ENCODE results near the gene CCND3.
"Not testable (repeated sequence)": the region's sequence is repeated elsewhere in the genome, so short reads cannot be mapped to it uniquely, and the experiment has no call there.

CCND3 gene

DNA sequence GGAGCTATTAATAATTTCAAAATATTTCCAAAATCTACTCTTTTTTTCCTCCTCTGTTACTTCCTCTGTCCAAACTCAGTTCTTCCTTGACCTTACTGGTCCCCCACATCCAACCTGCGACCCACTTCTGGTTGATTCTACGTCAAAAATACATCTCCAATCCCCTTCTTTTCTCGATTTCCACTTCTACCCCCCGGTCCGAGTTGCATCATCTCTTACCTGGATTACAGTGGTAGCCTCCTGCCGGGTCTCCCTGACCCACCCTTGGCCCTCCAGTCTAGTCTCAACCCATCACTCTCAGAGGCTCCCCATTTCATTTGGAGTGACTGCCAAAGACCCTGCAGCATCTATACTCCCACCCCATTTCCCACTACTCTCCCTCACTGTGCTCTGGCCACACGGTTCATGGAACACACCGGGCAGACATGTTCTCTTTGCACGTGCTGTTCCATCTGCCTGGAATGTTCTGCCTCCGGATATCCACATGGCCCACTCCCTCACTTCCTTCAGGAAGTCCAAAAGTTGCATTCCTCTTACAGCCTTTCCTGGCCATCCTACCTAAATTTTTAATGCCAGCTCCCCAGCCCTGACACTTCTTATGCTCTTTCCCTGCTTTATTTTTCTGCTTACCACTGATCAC is 6.1 kb upstream of the CCND3 start:
- DNase-seq (ENCODE audit: low read depth in 2 of 2), result no peak

DNA sequence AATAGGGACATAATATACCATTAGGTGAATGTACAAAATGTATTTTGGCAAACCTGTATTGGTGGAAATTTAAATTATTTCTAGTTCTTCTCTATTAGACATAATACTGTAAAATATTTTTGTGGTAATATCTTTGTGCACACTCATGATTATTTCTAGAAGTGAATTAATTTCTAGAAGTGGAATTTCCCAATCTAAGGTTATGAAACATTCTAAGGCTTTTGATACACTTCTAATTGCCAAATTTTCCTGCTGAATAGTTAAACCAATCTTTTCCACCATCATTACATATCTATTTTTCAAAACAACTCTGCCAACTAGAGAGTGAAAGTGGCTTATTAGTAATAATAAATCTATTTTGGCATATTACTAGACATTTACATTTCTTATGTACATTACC is 1.8 kb upstream of the CCND3 start:
- no peak for DNase-seq (ENCODE audit: low read depth in 2 of 2)

DNA sequence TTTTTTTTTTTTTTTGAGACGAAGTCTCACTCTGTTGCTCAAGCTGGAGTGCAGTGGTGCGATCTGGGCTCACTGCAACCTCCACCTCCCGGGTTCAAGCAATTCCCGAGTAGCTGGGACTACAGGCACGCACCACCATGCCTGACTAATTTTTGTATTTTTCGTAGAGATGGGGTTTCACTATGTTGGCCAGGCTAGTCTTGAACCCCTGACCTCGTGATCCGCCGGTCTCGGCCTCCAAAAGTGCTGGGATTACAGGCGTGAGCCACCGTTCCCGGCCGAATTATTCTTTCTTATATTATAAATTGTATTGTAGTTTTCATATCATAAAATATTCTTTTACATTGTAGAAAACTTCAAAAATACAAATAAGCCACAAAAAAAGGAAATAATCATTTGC is 1.3 kb upstream of the CCND3 start:
- DNase-seq (ENCODE audit: low read depth in 2 of 2), result not testable (repeated sequence)

DNA sequence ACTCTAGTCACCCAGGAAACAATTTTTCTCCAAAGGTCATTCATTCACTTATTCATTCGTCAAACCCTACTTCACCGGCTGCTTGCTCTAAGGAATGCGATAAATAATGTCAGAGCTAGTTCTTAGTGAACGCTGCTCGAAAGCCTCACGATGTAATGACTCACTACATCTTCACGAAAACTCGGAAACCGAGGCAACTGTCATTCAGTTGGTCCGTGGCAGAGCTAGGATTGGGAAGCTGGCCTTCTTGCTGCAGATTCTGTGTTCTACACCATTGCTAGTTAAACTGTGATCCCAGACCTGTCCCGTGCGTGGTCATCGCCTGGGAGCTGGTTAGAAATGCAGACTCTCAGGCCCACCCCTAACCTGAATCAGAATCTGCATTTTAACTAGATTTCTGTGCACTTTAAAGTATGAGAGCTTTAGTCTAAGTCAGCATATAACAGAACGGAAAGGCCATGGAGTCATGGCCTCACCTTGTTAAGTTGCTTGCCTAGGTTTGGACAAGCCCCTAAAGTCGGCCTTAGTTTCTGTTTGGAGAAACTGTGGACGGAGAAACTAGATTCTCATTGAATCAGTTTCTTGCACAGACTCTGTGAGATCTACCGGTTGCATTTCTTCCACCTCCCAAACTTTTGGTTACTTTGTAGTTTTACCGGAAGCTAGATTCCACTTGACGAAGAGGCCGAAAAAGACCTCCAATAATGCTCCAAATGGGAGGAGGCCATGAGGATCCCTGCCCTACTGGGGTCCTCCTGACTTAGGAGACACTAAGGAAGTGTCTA is 651 bp upstream of the CCND3 start:
- DNase-seq (ENCODE audit: low read depth in 2 of 2), result no peak

DNA sequence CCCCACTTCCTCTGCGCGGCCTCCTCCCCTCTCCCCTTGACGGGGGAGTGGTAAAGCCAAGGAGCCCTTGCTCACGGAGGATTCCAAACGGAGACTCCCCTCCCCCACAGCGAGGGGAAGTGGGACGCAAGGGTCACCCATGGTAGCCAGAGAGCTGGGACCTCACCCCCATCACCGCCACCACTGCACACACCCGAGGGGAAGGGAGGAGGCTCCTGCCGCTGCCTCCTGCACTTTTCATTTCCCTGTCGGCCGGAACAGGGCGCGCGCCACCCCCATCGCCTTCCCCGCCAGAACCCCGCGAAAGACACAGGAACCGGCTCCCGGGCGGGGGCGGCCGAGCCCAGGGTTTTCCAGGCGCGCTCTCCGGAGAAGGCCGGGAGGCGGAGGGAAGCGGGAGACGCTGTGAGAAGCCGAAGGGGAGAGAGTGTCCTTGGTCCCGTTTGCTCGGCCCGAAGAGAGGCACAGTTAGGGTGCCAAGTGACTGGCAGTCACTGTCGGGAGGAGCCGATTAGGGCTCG is 789 bp downstream of the CCND3 start:
- no peak for DNase-seq (ENCODE audit: low read depth in 2 of 2)

DNA sequence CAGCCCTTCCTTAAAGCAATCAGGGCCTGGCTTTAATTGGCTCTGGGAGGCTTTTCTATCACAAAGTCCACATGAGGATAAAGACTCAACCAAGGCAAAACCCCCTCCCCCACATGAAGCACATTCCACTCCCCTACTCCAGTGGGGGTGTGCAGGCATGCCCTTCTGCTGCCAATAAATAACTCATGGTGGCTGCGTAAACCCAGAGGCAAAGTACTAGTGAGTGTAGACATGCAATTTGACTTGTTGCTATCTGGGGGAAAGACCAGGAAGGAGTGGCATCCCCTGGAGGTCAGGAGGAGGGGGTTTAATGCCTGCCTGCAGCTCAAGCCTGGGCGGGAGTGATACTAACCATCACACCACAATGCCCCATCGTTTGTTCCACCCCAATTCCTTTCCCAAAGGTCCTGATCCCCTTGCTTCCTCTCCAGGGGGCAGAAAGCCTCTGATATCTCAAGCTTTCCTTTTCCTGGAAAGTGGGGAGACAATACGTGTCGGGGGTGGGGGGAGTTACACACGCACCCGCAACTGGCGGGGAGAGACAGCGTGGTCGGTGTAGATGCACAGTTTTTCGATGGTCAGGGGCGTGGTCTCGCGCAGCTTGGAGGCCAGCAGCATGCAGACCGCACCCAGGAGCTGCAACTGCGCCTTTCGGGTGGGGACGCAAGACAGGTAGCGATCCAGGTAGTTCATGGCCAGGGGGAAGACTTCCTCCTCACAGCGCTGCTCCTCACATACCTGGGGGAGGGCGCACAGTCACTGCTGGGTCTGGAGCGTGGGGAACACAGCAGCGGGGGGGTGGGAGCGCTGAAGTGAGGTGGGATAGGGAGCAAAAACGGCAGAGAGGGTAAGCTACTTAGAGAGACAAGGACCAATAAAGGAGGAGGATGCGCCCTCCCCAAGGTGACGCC is 1.5 kb downstream of the CCND3 start:
- DNase-seq (ENCODE audit: low read depth in 2 of 2), result peak; percentile 35 to 39

DNA sequence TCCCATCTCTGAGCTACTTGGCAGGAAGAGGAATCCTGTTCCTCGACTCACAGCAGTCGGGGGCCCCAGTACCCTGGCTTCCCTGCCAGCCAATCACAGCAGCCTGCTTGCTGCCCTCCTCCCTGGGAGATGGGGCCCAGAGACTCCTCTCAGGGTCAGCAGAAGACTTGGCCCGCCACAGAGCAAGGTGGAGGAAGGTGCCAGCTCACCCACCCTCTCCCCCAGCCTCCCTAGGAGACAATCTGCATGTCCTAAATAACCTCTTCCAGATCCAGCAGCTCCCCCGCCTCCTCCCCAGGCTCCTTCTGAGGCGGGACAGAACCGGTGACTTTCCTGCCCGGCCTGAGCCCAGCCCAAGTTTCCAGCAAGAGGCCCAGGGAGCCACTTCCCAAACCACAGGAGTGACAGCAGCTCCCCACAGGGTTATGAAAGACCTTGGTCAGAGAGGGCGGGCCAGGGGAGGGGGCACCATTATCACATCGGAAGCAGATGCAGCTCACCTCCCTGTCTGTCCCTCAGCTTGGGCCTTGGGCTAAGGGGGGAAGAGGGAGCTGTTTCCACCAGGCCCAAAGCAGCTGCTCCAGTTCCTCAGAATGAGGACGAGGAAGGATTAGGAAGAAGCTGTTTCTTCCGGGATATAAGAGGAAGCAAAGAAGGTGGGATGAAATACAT is 2.3 kb downstream of the CCND3 start:
- DNase-seq (ENCODE audit: low read depth in 2 of 2), result peak in 1 of 2 experiments; percentile 18

DNA sequence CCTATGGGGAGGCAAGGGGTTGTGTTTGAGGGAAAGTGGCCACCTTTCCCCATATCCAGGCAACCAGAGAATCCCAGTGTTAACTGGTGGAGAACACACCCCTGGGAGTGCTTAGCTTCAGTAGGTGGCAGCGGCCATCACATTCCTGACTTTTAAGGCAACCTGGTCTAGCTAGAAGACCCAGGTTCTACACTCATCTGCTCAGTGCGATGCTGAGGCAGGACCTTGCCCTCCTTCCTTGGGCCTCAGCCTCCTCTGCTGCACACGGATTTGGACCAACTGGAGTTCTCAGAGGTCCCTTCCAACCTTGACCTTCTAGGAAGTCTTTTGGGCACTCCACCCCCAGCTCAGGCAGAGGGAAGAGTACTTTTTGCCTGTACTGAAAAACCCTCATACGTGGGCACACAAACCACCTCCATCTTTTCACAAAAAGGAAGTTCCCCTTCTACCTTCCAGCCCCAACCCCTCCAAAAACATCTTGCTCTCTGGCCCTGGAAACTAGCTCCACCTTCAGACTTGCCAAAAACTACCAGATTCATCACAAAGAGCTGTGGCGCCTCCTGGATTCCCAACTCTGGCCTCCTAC is 2.9 kb downstream of the CCND3 start:
- no peak for DNase-seq (ENCODE audit: low read depth in 2 of 2)

DNA sequence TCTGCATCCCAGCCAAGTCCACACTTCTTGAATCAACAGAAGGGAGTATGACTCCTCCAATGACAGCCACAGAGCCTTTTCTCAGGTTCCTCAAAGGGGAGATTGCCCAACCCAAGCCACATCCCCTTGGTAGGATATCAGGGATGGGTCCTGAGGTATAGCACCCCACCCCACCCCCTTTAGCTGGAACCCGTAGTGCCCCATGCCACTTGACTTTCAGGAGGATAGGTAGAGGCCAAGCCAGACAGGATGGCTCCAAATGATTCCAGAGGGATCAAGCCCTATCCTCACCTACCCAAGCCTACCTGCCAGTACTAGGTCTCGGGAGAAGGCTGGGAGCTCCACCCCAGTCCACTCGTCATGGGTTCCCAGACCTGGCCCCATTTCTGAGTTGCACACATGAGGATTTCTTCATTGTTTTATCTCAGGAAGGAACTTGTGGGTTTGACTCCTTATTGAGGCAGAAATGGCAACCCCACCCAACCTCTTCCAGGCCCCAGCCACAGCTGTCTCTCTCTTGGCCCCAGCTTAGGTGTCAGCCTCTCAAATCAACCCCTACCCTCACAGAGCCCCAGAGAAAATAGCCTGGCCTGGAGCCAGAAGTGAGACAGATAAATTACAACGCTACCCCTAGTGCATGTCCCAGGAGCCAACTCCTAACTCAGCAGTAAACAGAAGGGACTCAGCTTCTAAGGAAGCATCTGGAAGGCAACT is 3.6 kb downstream of the CCND3 start:
- no peak for DNase-seq (ENCODE audit: low read depth in 2 of 2)

DNA sequence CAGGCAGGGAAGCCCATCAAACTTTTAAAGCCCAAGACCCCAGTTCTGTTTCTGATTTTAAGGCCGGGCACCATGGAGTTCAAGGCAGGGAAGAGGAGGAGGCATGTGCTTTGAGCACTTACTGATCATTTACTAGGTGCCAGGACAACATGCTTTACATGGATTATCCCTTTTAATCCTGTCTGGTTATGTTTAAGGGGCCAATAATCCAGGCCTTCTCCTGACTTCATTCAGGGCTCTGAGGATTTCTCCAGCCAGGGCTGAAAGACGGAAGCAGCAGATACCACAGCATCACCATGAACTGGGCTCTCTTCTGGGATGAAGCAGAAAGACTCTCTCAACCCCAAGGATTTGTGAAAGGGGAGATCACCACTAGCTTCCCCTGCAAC is 4.1 kb downstream of the CCND3 start:
- no peak for DNase-seq (ENCODE audit: low read depth in 2 of 2)

DNA sequence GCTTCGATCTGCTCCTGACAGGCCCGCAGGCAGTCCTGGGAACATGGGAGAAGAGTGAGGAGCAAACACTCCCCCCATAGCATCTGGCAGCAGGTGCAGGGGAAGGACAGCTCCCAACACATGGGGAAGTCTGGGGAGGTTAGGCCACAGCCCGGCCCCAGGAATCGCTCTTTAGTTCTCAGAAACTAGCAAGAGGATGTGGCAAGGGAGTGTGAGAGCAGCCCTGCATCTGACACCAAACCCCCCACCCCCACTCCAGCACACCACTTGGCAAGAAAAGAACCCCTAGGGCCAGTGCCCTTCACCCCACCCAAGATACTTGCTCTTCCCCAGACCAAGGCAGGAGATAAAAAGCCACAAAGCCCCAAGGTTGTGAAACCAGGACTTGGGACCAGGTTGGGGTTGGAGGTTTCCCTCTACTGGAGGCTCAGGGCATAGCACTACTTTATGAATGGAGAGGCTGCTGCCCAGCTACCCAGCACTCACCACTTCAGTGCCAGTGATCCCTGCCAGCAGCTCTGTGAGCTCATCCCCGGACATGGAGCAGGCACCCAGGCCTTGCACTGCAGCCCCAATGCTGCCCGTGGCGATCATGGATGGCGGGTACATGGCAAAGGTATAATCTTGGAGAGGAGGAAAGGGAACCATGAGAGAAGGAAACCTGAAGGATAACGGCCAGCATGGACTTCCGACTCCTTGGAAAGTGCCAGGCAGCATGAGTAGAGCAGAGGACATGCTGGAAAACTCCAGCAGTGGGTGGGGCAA is 5.4 kb downstream of the CCND3 start:
- peak; percentile 44 to 52 for DNase-seq (ENCODE audit: low read depth in 2 of 2)

DNA sequence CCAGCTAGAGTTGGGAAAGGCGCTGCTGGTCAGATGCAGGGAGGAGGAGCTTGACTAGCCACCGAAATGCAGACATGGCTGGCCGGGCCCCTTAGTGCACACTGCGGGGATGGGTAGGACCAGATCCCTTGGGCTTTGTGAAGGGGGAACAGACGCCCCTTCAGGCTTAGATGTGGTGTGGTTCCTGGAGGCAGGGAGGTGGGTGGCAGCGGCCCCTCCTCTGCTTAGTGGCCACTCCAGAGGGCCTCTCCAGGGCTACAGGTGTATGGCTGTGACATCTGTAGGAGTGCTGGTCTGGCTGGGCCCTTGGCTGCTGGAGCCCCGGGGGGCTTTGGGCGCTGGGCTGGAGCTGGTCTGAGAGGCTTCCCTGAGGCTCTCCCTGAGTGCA is 5.9 kb downstream of the CCND3 start:
- no peak for DNase-seq (ENCODE audit: low read depth in 2 of 2)

DNA sequence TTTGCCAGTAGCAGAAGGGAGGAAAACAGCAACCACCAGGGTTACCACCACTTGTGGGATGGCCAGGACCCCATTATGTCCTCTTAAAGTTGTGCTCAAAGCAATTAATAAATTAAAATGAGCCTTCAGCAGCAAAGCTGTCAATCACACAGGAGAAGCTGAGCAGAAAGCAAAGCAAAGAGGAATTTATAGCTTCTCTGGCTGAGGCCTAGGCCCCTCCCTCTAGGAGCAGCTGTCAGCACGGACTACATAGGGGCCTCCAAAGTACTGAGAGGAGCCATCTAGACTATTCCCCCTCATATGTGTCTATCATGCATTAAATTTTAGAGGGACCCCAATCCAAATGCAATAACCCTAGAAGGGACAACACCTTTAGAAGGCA is 6.4 kb downstream of the CCND3 start:
- DNase-seq (ENCODE audit: low read depth in 2 of 2), result no peak

DNA sequence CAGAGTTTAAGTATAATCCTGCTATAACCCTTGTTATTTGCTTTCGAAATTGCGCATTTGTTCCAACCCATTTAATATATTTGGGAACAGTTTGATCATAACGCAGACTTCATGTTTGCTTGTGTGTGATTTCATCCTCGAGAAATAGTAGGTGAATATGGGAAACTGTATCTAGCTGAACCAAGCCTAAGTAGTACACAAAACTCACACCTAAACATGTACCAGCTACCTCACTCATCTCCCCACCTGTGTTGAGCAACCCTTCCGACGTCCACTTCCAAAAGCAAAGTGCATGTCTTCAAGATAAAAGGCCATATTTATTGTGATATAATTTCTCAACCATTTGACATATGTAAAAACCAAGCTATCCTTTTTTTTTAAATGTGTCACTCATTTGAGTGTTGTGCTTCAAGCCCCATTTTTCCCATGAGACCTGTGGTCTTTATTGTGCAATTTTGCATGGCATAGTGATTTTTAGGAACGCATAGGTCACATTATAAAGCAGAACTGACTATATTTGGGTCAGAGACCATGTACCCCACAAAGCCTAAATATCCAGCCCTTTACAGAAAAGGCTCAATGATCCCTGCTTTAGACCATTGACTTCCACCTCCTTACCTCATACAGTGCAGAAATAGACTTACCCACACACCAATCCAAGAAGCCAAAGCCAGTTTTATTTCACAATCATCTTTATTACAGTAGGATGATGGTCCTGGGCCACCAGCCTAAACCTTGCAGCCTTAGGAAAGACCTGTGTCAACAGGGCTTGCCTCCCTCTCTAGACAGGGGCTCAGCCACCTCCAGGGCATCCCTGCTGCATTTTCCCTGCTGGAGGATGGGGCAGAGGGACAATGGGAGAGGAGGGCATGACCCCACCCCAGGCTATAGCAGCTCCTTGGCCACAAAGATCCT is 7.1 kb downstream of the CCND3 start:
- no peak for DNase-seq (ENCODE audit: low read depth in 2 of 2)

DNA sequence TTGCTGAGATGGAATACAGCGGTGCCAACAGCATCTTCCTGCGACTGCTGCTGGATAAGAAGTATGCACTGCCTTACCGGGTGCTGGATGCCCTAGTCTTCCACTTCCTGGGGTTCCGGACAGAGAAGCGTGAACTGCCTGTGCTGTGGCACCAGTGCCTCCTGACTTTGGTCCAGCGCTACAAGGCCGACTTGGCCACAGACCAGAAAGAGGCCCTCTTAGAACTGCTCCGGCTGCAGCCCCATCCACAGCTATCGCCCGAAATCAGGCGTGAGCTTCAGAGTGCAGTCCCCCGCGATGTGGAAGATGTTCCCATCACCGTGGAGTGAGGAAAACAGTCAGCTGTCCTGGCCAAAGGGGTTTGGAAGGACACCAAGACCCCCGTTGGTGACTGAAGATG is 9.2 kb downstream of the CCND3 start:
- no peak for DNase-seq (ENCODE audit: low read depth in 2 of 2)

DNA sequence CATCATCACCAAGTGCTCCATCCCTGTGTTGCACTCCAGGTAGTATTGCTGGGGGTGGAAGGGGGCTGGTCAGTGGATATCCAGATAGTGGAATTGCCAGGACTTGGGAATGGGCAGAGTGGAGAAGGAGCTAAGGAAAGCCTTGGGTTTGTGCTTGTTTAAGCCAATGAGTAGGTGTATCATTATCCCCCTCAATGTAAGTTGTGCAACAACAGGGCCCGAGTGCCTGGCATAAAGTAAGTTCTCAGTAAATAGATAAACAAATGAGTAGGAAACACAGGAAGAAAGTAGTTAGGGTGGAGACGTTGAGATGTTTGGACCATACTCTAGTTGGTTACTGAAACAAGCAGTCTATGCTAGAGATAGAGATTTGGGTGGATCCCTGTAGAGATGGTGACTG is 9.8 kb downstream of the CCND3 start:
- DNase-seq (ENCODE audit: low read depth in 2 of 2), result no peak

DNA sequence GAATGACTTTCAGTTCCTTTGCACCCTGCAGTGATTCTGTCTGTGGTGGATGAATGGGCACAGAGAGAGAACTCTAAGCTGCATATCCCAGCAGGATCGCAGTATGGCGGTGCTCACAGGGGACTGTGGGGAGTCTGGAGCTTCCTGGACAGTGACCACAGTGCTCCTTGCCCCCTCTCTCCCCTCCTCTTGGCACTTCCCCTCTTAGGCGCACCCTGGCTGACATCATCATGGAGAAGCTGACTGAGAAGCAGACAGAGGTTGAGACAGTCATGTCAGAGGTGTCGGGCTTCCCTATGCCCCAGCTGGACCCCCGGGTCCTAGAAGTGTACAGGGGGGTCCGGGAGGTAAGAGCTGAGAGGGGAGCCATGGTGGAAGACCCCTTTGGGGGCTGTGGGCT is 11.7 kb downstream of the CCND3 start:
- DNase-seq (ENCODE audit: low read depth in 2 of 2), result no peak

DNA sequence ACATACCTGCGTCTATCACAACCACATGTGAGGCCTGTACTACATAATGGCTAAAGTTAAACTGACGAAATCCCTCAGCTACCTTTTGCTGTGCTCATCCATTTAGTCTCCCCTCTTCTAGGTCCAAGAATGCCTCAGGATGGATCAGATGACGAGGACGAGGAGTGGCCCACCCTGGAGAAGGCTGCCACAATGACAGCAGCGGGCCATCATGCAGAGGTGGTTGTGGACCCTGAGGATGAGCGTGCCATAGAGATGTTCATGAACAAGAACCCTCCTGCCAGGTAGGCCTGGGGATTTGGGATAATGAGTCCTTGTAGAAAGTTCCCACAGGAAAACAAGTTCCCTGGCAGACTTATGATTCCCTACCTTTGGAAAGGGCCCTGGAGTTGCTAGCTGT is 14.4 kb downstream of the CCND3 start:
- DNase-seq (ENCODE audit: low read depth in 2 of 2), result no peak

DNA sequence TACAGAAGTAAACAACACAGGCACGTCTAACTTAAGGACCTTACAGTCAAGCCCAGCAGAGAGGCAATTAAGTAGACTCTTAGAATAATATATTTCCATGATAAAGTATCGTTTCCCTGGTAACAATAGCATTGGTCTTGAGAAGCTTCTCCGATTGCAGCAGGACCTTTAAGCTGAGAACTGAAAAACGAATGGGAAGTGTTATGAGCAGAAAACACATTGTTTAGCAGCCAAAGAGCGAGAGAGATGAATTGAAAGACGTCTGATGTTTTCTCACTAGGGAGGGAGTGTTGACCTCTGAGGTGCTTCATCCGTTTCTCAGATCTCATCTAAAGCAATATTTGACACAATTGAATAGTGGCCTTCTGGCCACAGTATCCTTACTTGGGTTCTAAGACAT is 19.5 kb downstream of the CCND3 start:
- no peak for DNase-seq (ENCODE audit: low read depth in 2 of 2)
